IMR-90 (cell line): ENCODE measurements around the gene FBXO44. TPM values are rescaled to one million over a fixed set of nuclear protein-coding genes. Genes with fewer than 3 reads are reported as not detected.

Source experiments
- ATAC-seq: fragments of 200-7000 bp; cut with Tn5 transposase; 2 replicates; pipeline ENCODE4 v1.9.1; 2020; ENCODE audit warnings: low read depth, mild to moderate bottlenecking, moderate library complexity
- BruUV-seq: library from RNA; stranded (reverse); fragments of 400-500 nt; replicated peaks from 2 replicates; lab custom pipeline; 2021; lab: Mats Ljungman, UMichigan
- CTCF ChIA-PET: fragments of 300-600 bp; formaldehyde crosslinking; extraction: SDS; loops from one replicate; lab custom pipeline; 2021; ENCODE audit warnings: antibody characterized with exemption; lab: Yijun Ruan, JAX
- POLR2A ChIA-PET: fragments of 300-600 bp; sonication (Branson Sonifier 250); formaldehyde crosslinking; loops from one replicate; lab custom pipeline; 2022; ENCODE audit warnings: antibody characterized with exemption; ENCODE audit not compliant: unreplicated experiment; lab: Charles Lee
- DNase-seq: peaks from one replicate; pipeline ENCODE4 v3.0.0; 2013
- H2AFZ ChIP-seq: replicated peaks from 2 replicates; pipeline ENCODE3; 2013; ENCODE audit warnings: low read length, mild to moderate bottlenecking; ENCODE audit not compliant: poor library complexity
- H2AK5ac ChIP-seq: 2 replicates; pipeline ENCODE4 v1.6.1; 2013; ENCODE audit warnings: low read depth, low read length, inconsistent platforms
- H2AK9ac ChIP-seq: replicated peaks from 2 replicates; pipeline ENCODE3; 2013; ENCODE audit warnings: mild to moderate bottlenecking, low read depth, low read length, moderate library complexity; ENCODE audit not compliant: poor library complexity
- H2BK120ac ChIP-seq: 2 replicates; pipeline ENCODE4 v1.6.1; 2013; ENCODE audit warnings: low read depth, low read length, inconsistent platforms
- H2BK15ac ChIP-seq: 3 replicates; pipeline ENCODE4 v1.6.1; 2013; ENCODE audit warnings: low read depth, low read length, inconsistent platforms
- H2BK20ac ChIP-seq: 2 replicates; pipeline ENCODE4 v1.6.1; 2013; ENCODE audit warnings: low read depth, mild to moderate bottlenecking, inconsistent platforms, low read length, moderate library complexity
- H2BK5ac ChIP-seq: 2 replicates; pipeline ENCODE4 v1.6.1; 2013; ENCODE audit warnings: mild to moderate bottlenecking, low read depth, low read length, inconsistent platforms; ENCODE audit not compliant: poor library complexity, severe bottlenecking
- H3K14ac ChIP-seq: replicated peaks from 2 replicates; pipeline ENCODE4 v1.6.1; 2013; ENCODE audit warnings: low read depth, low read length, inconsistent platforms
- H3K18ac ChIP-seq: 2 replicates; pipeline ENCODE4 v1.6.1; 2013; ENCODE audit warnings: low read depth, low read length, control low read depth
- H3K23ac ChIP-seq: 2 replicates; pipeline ENCODE4 v1.6.1; 2013; ENCODE audit warnings: low read depth, low read length, inconsistent platforms
- H3K27ac ChIP-seq: 2 replicates; pipeline ENCODE4 v1.5.1; 2013; ENCODE audit warnings: mild to moderate bottlenecking, control low read depth, low read length; ENCODE audit not compliant: insufficient read depth
- H3K27me3 ChIP-seq: 2 replicates; pipeline ENCODE4 v1.6.1; 2013; ENCODE audit warnings: low read length; ENCODE audit not compliant: control insufficient read depth, insufficient read depth
- H3K36me3 ChIP-seq: 2 replicates; pipeline ENCODE4 v1.6.1; 2013; ENCODE audit warnings: low read length, mixed read lengths; ENCODE audit not compliant: control insufficient read depth, insufficient read depth
- H3K4ac ChIP-seq: 2 replicates; pipeline ENCODE4 v1.6.1; 2013; ENCODE audit warnings: low read depth, low read length, inconsistent platforms
- H3K4me1 ChIP-seq: 2 replicates; pipeline ENCODE4 v1.6.1; 2013; ENCODE audit warnings: low read length, mixed read lengths; ENCODE audit not compliant: control insufficient read depth, insufficient read depth
- H3K4me2 ChIP-seq: 2 replicates; pipeline ENCODE4 v1.6.1; 2013; ENCODE audit warnings: low read depth, mild to moderate bottlenecking, control low read depth, low read length, moderate library complexity
- H3K4me3 ChIP-seq: 2 replicates; pipeline ENCODE4 v1.5.1; 2013; ENCODE audit warnings: low read depth, mild to moderate bottlenecking, control low read depth, low read length, moderate library complexity; ENCODE audit not compliant: insufficient read depth
- H3K56ac ChIP-seq: 2 replicates; pipeline ENCODE4 v1.6.1; 2013; ENCODE audit warnings: low read length, inconsistent platforms; ENCODE audit not compliant: insufficient read depth; ENCODE audit errors: extremely low read depth
- H3K79me1 ChIP-seq, 2 experiments: 2 replicates each; pipeline ENCODE4 v1.6.1; 2013; ENCODE audit warnings: low read length in 2 of 2, inconsistent platforms in 1 of 2, low read depth in 1 of 2
- H3K9ac ChIP-seq: 2 replicates; pipeline ENCODE4 v1.6.1; 2013; ENCODE audit warnings: low read depth, low read length, control low read depth
- H3K9me1 ChIP-seq: 2 replicates; pipeline ENCODE4 v1.6.1; 2013; ENCODE audit warnings: low read length, inconsistent platforms; ENCODE audit not compliant: insufficient read depth
- H3K9me3 ChIP-seq: 2 replicates; pipeline ENCODE4 v1.6.1; 2013; ENCODE audit warnings: low read length; ENCODE audit not compliant: control insufficient read depth, insufficient read depth
- H4K20me1 ChIP-seq: 2 replicates; pipeline ENCODE4 v1.6.1; 2013; ENCODE audit warnings: low read length, inconsistent platforms; ENCODE audit not compliant: insufficient read depth
- H4K5ac ChIP-seq: 2 replicates; pipeline ENCODE4 v1.6.1; 2013; ENCODE audit warnings: mild to moderate bottlenecking, low read depth, low read length, control low read depth
- H4K8ac ChIP-seq, 2 experiments: 2 replicates each; pipeline ENCODE4 v1.6.1; 2013; ENCODE audit warnings: low read depth in 2 of 2, low read length in 2 of 2, control low read depth in 1 of 2, inconsistent platforms in 1 of 2
- H4K91ac ChIP-seq: 2 replicates; pipeline ENCODE4 v1.6.1; 2013; ENCODE audit warnings: low read depth, low read length, inconsistent platforms; ENCODE audit not compliant: insufficient read depth
- FOS ChIP-seq: fragments of 150-350 bp; IDR thresholded peaks from 2 replicates; pipeline ENCODE4 v1.6.1; 2016; ENCODE audit warnings: low read depth, low read length
- MAFK ChIP-seq: IDR thresholded peaks from 2 replicates; pipeline ENCODE4 v1.6.1; 2012; ENCODE audit warnings: low read depth, low read length, improper control_type of control experiment
- RAD21 ChIP-seq: IDR thresholded peaks from 2 replicates; pipeline ENCODE4 v1.6.1; 2012; ENCODE audit warnings: low read length, improper control_type of control experiment
- WGBS, 2 experiments: methylation state at CpG; one replicate each; pipeline versions ENCODE4 v1.1.5 to v1.1.7; 2013; ENCODE audit warnings: missing lambda C conversion rate in 2 of 2; ENCODE audit not compliant: insufficient read length in 1 of 2; ENCODE audit errors: extremely low coverage in 2 of 2; 5-methylcytosine and 5-hydroxymethylcytosine counted together
- dilution Hi-C: fragments of 300-500 bp; cut with HindIII; formaldehyde crosslinking; loops from one replicate; pipeline ENCODE4 v1.14.3; 2018; ENCODE audit warnings: low sequenced_read_pairs; ENCODE audit not compliant: unreplicated experiment
- in situ Hi-C: fragments of 300-500 bp; cut with MboI; formaldehyde crosslinking; loops from 3 replicates; pipeline ENCODE4 v1.14.3; 2019; ENCODE audit warnings: low sequenced_read_pairs, inconsistent platforms, mixed read lengths
- intact Hi-C: fragments of 100-400 bp; cut with micrococcal nuclease; formaldehyde crosslinking; loops from 2 replicates; pipeline ENCODE4 v1.10.0; 2022
- polyA plus RNA-seq, 3 experiments: library from polyadenylated mRNA; depleted of rRNA; stranded (reverse); fragments of >200 nt; gene quantifications; 2 replicates each; pipeline ENCODE4 v1.2.3, GENCODE V29; 2012; ENCODE audit warnings: low replicate concordance in 1 of 3
- total RNA-seq: library from RNA; depleted of rRNA; stranded (reverse); fragments of >200 nt; gene quantifications from 2 replicates; pipeline ENCODE4 v1.2.3, GENCODE V29; 2012
- TF ChIP-seq, protein P1 (sequence below): fragments of 150-350 bp; IDR thresholded peaks from 2 replicates; pipeline ENCODE4 v1.6.1; 2017; ENCODE audit warnings: mild to moderate bottlenecking, antibody characterized with exemption, low read length, low read depth

FBXO44 gene
- total and polyA plus RNA-seq, 2 of the 4 experiments (the other 2 are of a cell fraction) = 9.3 to 25.5 TPM

- H2AFZ ChIP-seq = no peak overlapping the region
- no peaks in the 10 kb centered on the region for H3K79me1 ChIP-seq
- no peak overlapping the region for H3K9ac ChIP-seq
- no peak overlapping the region for H2BK20ac ChIP-seq
- no peak overlapping the region for H2AK5ac ChIP-seq
- H3K56ac ChIP-seq = no peak overlapping the region
- H2BK5ac ChIP-seq = no peak overlapping the region
- H4K8ac ChIP-seq = no peak overlapping the region
- H4K20me1 ChIP-seq = no peaks in the 10 kb centered on the region
- H3K27me3 ChIP-seq = no peaks in the 10 kb centered on the region
- H3K9me3 ChIP-seq = no peaks in the 10 kb centered on the region
- H3K14ac ChIP-seq = no peak overlapping the region
- 83% methylated on average over 4 of the region's 6 CpGs; no CpG with 5 or more reads in 1 of the 2 experiments for WGBS, 2 experiments
- BruUV-seq = no TSS peak
- DNase-seq (no peak), ATAC-seq (no peak)
- no peak overlapping the region for H4K5ac ChIP-seq
- TF ChIP-seq MAFK (no peak), FOS (no peak), RAD21 (no peak)
- TF ChIP-seq, protein P1, sequence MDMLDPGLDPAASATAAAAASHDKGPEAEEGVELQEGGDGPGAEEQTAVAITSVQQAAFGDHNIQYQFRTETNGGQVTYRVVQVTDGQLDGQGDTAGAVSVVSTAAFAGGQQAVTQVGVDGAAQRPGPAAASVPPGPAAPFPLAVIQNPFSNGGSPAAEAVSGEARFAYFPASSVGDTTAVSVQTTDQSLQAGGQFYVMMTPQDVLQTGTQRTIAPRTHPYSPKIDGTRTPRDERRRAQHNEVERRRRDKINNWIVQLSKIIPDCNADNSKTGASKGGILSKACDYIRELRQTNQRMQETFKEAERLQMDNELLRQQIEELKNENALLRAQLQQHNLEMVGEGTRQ = no peak
- H2BK120ac ChIP-seq = no peak overlapping the region
- no peak overlapping the region for H3K4ac ChIP-seq
- no peak overlapping the region for H3K27ac ChIP-seq
- no peak overlapping the region for H2AK9ac ChIP-seq
- intact Hi-C loops (no loop called here), in situ Hi-C loops (no loop called here), dilution Hi-C loops (no loop called here)
- CTCF ChIA-PET = no interaction called here
- POLR2A ChIA-PET = no interaction called here
- no peak overlapping the region for H3K4me2 ChIP-seq
- H3K9me1 ChIP-seq = peaks cover 3% of the 10 kb centered on the region; the same call in 1 of the 2 replicates
- H3K23ac ChIP-seq = no peak overlapping the region
- no peak overlapping the region for H3K18ac ChIP-seq
- H3K4me3 ChIP-seq = no peak overlapping the region
- peaks cover 38% of the 10 kb centered on the region for H3K36me3 ChIP-seq
- no peaks in the 10 kb centered on the region for H3K4me1 ChIP-seq
- no peak overlapping the region for H2BK15ac ChIP-seq
- H4K91ac ChIP-seq = no peak overlapping the region
Observed at GRCh38 chr1:11671205-11671543, 16.5 kb downstream of the FBXO44 start.
